ENCODE data around the gene MRPS24.

MRPS24 gene

DNA sequence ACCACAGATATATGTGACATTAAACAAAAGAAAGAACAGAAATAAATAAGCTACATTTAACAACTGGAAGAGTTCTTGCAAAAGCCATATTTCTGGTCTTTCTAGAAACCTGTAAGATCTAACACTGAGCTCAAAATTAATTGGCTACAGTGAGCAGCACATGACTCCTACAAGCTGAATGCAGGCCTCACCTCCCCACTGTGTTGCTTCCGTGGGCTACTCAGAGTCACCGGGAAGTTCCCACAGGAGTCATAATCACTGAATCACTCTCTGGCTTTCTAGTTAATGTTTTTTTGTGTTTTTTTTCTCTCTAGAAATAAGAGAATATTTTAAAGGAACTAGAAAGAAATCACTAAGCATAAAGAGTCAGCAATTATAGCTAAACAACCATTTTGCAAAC lies 10.2 kb upstream of the MRPS24 start:
- H4K20me1 ChIP-seq (ENCODE audit: insufficient read depth, low read length): 0 out of 2 replicates have a peak, but pooled peaks cover 4% of the 10 kb centered on the region
- no peak overlapping the region for H3K4me2 ChIP-seq (ENCODE audit: insufficient read depth, low read length)
- no peak overlapping the region for H3K4me3 ChIP-seq (ENCODE audit: low read depth in 1 of 2, low read length in 2 of 2)
- no peak for ATAC-seq (ENCODE audit: insufficient read depth, low read depth)
- DNase-seq: no peak
- TF ChIP-seq, protein P1, sequence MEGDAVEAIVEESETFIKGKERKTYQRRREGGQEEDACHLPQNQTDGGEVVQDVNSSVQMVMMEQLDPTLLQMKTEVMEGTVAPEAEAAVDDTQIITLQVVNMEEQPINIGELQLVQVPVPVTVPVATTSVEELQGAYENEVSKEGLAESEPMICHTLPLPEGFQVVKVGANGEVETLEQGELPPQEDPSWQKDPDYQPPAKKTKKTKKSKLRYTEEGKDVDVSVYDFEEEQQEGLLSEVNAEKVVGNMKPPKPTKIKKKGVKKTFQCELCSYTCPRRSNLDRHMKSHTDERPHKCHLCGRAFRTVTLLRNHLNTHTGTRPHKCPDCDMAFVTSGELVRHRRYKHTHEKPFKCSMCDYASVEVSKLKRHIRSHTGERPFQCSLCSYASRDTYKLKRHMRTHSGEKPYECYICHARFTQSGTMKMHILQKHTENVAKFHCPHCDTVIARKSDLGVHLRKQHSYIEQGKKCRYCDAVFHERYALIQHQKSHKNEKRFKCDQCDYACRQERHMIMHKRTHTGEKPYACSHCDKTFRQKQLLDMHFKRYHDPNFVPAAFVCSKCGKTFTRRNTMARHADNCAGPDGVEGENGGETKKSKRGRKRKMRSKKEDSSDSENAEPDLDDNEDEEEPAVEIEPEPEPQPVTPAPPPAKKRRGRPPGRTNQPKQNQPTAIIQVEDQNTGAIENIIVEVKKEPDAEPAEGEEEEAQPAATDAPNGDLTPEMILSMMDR (IDR thresholded peaks at IDR 0.05; ENCODE audit: borderline replicate concordance, extremely low read depth, low read length, poor library complexity, severe bottlenecking): no peak
- no peak for TF ChIP-seq EZH2 (IDR thresholded peaks at IDR 0.05; ENCODE audit: borderline replicate concordance, low read depth, low read length, severe bottlenecking)
- H3K4me1 ChIP-seq (ENCODE audit: insufficient read depth, low read length): no peaks in the 10 kb centered on the region
- H3K79me2 ChIP-seq (ENCODE audit: insufficient read depth, low read length): no peaks in the 10 kb centered on the region
- no peak overlapping the region for H3K27ac ChIP-seq (ENCODE audit: low read length)
- H3K9ac ChIP-seq (ENCODE audit: low read depth, low read length): no peak overlapping the region
- H2AFZ ChIP-seq (ENCODE audit: low read depth, low read length): no peak overlapping the region
- peaks cover 80% of the 10 kb centered on the region for H3K36me3 ChIP-seq (ENCODE audit: insufficient read depth, low read length)
- no peaks in the 10 kb centered on the region for H3K9me3 ChIP-seq (ENCODE audit: insufficient read depth, low read length, severe bottlenecking)
- H3K27me3 ChIP-seq (ENCODE audit: insufficient read depth, low read length, poor library complexity): no peaks in the 10 kb centered on the region

DNA sequence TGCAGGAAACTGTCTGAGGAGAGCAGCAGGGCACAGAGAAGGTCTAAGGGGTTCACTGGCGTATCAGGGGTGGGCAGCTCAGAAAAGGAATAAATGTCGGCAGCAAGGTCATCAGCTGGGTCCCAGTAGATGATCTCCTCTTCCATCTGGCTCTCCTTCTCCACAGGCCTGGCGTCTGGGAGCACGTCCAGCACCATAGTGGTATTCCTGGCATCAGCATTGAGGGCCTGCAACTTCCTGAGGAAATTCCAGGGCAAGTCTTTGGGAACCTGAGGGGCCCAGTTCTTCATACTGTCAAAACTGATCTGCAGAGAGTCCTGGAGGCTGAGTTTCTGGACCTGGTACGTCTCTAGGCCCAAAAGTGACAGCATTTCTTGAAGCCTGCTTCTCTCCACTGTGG lies 9.6 kb upstream of the MRPS24 start:
- Histone ChIP-seq H3K9me3 (ENCODE audit: insufficient read depth, low read length, severe bottlenecking) (no peaks in the 10 kb centered on the region), H3K9ac (ENCODE audit: low read depth, low read length) (no peak overlapping the region), H2AFZ (ENCODE audit: low read depth, low read length) (no peak overlapping the region), H4K20me1 (ENCODE audit: insufficient read depth, low read length) (0 out of 2 replicates have a peak, but pooled peaks cover 4% of the 10 kb centered on the region), H3K36me3 (ENCODE audit: insufficient read depth, low read length) (peaks cover 74% of the 10 kb centered on the region), H3K4me2 (ENCODE audit: insufficient read depth, low read length) (no peak overlapping the region), H3K27me3 (ENCODE audit: insufficient read depth, low read length, poor library complexity) (no peaks in the 10 kb centered on the region), H3K4me1 (ENCODE audit: insufficient read depth, low read length) (no peaks in the 10 kb centered on the region), H3K4me3 (ENCODE audit: low read depth in 1 of 2, low read length in 2 of 2) (no peak overlapping the region), H3K79me2 (ENCODE audit: insufficient read depth, low read length) (no peaks in the 10 kb centered on the region), H3K27ac (ENCODE audit: low read length) (no peak overlapping the region)
- no peak for ATAC-seq (ENCODE audit: insufficient read depth, low read depth)
- no peak for DNase-seq
- no peak for TF ChIP-seq EZH2 (IDR thresholded peaks at IDR 0.05; ENCODE audit: borderline replicate concordance, low read depth, low read length, severe bottlenecking)
- TF ChIP-seq, protein P1 (IDR thresholded peaks at IDR 0.05; ENCODE audit: borderline replicate concordance, extremely low read depth, low read length, poor library complexity, severe bottlenecking): no peak

DNA sequence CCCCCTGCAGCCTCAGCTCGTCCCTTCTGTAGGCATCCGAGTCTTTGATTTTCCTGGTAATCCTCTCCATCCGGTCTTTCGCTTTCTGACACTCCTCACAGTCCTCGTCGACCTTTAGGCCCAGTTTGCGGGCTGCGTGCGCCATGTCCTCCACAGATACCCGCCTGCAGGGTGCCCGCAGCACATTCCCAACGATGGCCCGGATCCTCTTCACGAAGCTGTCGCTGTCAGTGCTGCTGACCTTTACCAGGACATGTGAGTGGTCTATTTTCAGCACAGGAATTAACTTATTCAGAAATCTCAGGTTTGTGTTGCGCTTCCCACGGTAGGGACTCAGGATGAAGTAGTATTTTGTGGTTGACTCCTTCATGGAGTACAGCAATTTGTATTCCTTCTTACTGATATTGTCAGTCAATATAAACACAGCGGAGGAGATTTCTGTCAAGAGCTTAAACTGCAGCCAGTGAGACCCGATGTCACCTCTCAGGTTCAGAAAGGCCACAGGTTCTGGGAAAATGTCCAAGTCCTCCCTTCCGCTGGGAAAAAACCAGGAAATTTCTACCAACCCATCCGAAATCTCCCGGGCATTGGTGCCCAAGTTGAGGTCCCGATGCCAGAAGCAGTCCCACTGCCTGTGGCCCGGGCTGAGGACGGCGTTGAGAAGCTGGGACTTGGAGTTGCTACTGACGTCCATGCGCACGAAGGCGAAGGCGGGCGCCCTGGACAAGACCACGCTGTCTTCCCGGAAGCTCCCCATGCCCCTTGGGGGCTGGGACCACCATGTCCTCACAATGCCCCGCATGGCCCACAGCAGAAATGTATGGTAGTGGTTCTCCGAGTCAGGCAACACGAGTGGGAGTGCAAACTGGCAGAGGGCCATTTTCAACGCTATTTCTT lies 8.9 kb upstream of the MRPS24 start:
- Histone ChIP-seq H3K9me3 (ENCODE audit: insufficient read depth, low read length, severe bottlenecking) (no peaks in the 10 kb centered on the region), H3K4me1 (ENCODE audit: insufficient read depth, low read length) (no peaks in the 10 kb centered on the region), H3K4me2 (ENCODE audit: insufficient read depth, low read length) (no peak overlapping the region), H3K36me3 (ENCODE audit: insufficient read depth, low read length) (peaks cover 73% of the 10 kb centered on the region), H3K79me2 (ENCODE audit: insufficient read depth, low read length) (no peaks in the 10 kb centered on the region), H3K4me3 (ENCODE audit: low read depth in 1 of 2, low read length in 2 of 2) (no peak overlapping the region), H2AFZ (ENCODE audit: low read depth, low read length) (no peak overlapping the region), H3K9ac (ENCODE audit: low read depth, low read length) (no peak overlapping the region), H4K20me1 (ENCODE audit: insufficient read depth, low read length) (0 out of 2 replicates have a peak, but pooled peaks cover 4% of the 10 kb centered on the region), H3K27ac (ENCODE audit: low read length) (no peak overlapping the region), H3K27me3 (ENCODE audit: insufficient read depth, low read length, poor library complexity) (no peaks in the 10 kb centered on the region)
- DNase-seq (no peak), ATAC-seq (ENCODE audit: insufficient read depth, low read depth) (no peak)
- TF ChIP-seq, protein P1 (IDR thresholded peaks at IDR 0.05; ENCODE audit: borderline replicate concordance, extremely low read depth, low read length, poor library complexity, severe bottlenecking): no peak
- no peak for TF ChIP-seq EZH2 (IDR thresholded peaks at IDR 0.05; ENCODE audit: borderline replicate concordance, low read depth, low read length, severe bottlenecking)
